ENCODE data around the gene LPIN2.

Gene LPIN2

DNA sequence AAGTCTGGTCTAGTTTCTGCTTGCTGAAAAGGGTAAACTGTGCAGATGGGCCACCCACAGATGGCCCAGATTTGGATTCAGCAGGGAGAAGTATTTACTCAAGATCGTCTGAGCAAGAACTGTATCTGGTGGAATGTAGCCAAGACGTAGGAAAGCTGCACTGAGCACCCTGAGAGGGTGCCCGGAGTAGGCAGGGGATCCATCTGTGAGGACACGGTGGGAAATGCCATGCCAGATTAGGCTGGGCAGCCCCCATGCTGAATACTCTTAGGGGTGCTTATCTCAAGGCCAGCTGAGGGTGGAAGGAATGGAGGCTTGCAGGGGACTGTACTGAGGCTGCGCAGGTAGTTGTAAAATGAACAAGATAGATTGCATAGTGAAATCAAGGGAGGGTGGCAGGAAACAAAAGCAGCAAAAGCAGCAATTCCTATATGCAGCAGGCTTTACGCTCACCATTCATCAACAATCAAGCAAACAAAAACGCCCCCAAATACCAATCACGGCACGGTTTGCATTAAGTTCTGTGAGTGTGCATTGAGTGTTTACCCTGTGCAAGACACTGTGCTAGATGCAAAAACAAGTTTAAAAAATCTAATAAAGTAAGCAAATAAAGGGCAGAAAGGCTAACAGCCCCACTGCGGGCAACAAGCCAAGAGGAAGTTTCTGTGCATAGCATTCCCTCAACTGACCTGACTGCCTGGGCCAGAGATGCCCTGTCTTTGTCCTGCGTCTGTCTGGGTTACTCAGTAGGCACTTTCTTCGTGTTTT lies 32.2 kb upstream of the LPIN2 start:
- Histone ChIP-seq H3K9me2 (replicated peaks; ENCODE audit: control insufficient read depth, low read length) (no peaks in the 10 kb centered on the region), H3K4me1 (ENCODE audit: control insufficient read depth, low read length) (no peaks in the 10 kb centered on the region), H3K4me3 (ENCODE audit: low read length) (no peak overlapping the region), H3K27me3 (ENCODE audit: control insufficient read depth, low read length) (peaks cover 5% of the 10 kb centered on the region), H3K36me3 (ENCODE audit: control insufficient read depth, low read length) (no peaks in the 10 kb centered on the region), H3K27ac (ENCODE audit: low read depth, low read length) (no peak overlapping the region), H4K20me1 (ENCODE audit: control insufficient read depth, insufficient read depth, low read depth, low read length) (no peaks in the 10 kb centered on the region), H3K4me2 (ENCODE audit: low read length) (no peak overlapping the region), H3K9me3 (ENCODE audit: control insufficient read depth, insufficient read depth, low read length) (no peaks in the 10 kb centered on the region), H3F3A (ENCODE audit: control insufficient read depth, insufficient read depth) (no peaks in the 10 kb centered on the region), H3K79me2 (ENCODE audit: control insufficient read depth, low read length) (no peaks in the 10 kb centered on the region)
- TF ChIP-seq, protein P1, sequence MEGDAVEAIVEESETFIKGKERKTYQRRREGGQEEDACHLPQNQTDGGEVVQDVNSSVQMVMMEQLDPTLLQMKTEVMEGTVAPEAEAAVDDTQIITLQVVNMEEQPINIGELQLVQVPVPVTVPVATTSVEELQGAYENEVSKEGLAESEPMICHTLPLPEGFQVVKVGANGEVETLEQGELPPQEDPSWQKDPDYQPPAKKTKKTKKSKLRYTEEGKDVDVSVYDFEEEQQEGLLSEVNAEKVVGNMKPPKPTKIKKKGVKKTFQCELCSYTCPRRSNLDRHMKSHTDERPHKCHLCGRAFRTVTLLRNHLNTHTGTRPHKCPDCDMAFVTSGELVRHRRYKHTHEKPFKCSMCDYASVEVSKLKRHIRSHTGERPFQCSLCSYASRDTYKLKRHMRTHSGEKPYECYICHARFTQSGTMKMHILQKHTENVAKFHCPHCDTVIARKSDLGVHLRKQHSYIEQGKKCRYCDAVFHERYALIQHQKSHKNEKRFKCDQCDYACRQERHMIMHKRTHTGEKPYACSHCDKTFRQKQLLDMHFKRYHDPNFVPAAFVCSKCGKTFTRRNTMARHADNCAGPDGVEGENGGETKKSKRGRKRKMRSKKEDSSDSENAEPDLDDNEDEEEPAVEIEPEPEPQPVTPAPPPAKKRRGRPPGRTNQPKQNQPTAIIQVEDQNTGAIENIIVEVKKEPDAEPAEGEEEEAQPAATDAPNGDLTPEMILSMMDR (IDR thresholded peaks at IDR 0.05; ENCODE audit: low read depth, low read length, poor library complexity, severe bottlenecking): no peak

DNA sequence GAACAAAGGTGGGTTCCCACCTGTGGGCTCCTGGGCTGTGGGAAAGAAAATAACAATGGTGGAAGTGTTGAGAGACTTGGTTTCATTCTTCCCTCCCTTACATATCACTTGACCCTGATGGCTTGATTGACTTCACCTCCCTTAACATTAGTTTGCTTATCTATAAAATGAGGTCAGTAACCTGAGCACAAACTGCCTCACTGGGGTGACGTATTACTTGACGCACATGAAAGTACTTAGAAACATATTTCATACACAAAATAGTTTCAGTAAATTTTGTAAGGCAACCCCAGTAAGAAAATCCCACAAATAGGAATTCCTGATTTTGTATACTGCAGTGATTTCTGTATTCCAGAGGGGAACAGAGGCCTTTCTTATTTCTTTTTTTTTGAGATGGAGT lies 29.4 kb upstream of the LPIN2 start:
- H4K20me1 ChIP-seq (ENCODE audit: control insufficient read depth, insufficient read depth, low read depth, low read length): no peaks in the 10 kb centered on the region
- H3K4me2 ChIP-seq (ENCODE audit: low read length): no peak overlapping the region
- H3K4me3 ChIP-seq (ENCODE audit: low read length): no peak overlapping the region
- H3K27ac ChIP-seq (ENCODE audit: low read depth, low read length): no peak overlapping the region
- peaks cover 3% of the 10 kb centered on the region for H3K4me1 ChIP-seq (ENCODE audit: control insufficient read depth, low read length)
- H3K36me3 ChIP-seq (ENCODE audit: control insufficient read depth, low read length): no peaks in the 10 kb centered on the region
- no peaks in the 10 kb centered on the region for H3F3A ChIP-seq (ENCODE audit: control insufficient read depth, insufficient read depth)
- no peaks in the 10 kb centered on the region for H3K27me3 ChIP-seq (ENCODE audit: control insufficient read depth, low read length)
- no peaks in the 10 kb centered on the region for H3K9me2 ChIP-seq (replicated peaks; ENCODE audit: control insufficient read depth, low read length)
- TF ChIP-seq EZH2phosphoT487 (IDR thresholded peaks at IDR 0.05; ENCODE audit: borderline replicate concordance, low read length): no peak
- no peaks in the 10 kb centered on the region for H3K9me3 ChIP-seq (ENCODE audit: control insufficient read depth, insufficient read depth, low read length)
- no peaks in the 10 kb centered on the region for H3K79me2 ChIP-seq (ENCODE audit: control insufficient read depth, low read length)

DNA sequence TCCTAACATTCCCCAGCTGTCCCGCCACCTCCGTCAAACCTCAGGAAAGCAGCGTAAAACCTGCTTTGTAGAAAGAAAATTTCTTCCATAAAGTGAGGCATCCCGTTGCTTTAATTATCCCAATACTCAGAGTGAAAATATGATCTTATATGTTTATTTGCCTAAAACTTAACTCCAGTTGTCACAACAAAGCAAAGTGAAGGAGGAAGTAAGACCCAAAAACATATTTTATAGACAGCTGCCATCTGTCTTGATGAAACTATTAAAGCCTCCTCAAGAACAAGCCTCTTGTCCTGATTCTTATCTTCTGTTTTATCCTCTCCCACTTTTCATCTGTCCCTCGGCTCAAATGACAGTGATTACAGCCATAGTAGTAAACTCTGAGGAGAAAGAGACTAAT lies 28.9 kb upstream of the LPIN2 start:
- Histone ChIP-seq H3K4me1 (ENCODE audit: control insufficient read depth, low read length) (peaks cover 5% of the 10 kb centered on the region), H4K20me1 (ENCODE audit: control insufficient read depth, insufficient read depth, low read depth, low read length) (no peaks in the 10 kb centered on the region), H3K9me2 (replicated peaks; ENCODE audit: control insufficient read depth, low read length) (no peaks in the 10 kb centered on the region), H3K9me3 (ENCODE audit: control insufficient read depth, insufficient read depth, low read length) (no peaks in the 10 kb centered on the region), H3K4me2 (ENCODE audit: low read length) (no peak overlapping the region), H3K79me2 (ENCODE audit: control insufficient read depth, low read length) (no peaks in the 10 kb centered on the region), H3K4me3 (ENCODE audit: low read length) (no peak overlapping the region), H3K27ac (ENCODE audit: low read depth, low read length) (no peak overlapping the region), H3F3A (ENCODE audit: control insufficient read depth, insufficient read depth) (no peaks in the 10 kb centered on the region), H3K27me3 (ENCODE audit: control insufficient read depth, low read length) (no peaks in the 10 kb centered on the region), H3K36me3 (ENCODE audit: control insufficient read depth, low read length) (no peaks in the 10 kb centered on the region)
- no peak for TF ChIP-seq EZH2phosphoT487 (IDR thresholded peaks at IDR 0.05; ENCODE audit: borderline replicate concordance, low read length)
- TF ChIP-seq, protein P1 (IDR thresholded peaks at IDR 0.05; ENCODE audit: low read depth, low read length, poor library complexity, severe bottlenecking): no peak

DNA sequence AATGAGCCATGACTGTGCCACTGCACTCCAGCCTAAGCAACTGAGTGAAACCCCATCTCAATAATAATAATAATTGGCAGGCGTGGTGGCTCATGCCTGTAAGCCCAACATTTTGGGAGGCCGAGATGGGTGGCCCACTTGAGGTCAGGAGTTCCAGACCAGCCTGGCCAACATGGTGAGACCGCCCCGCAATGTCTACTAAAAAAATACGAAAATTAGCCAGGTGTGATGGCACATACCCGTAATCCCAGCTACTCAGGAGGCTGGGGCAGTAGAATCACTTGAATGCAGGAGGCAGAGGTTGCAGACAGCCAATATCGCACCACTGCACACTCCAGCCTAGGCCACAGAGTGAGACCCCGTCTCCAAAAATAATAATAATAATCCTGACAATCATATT lies 27.9 kb upstream of the LPIN2 start:
- no peaks in the 10 kb centered on the region for H3F3A ChIP-seq (ENCODE audit: control insufficient read depth, insufficient read depth)
- H3K4me2 ChIP-seq (ENCODE audit: low read length): no peak overlapping the region
- no peaks in the 10 kb centered on the region for H3K36me3 ChIP-seq (ENCODE audit: control insufficient read depth, low read length)
- no peak overlapping the region for H3K4me3 ChIP-seq (ENCODE audit: low read length)
- H3K79me2 ChIP-seq (ENCODE audit: control insufficient read depth, low read length): no peaks in the 10 kb centered on the region
- H3K27ac ChIP-seq (ENCODE audit: low read depth, low read length): no peak overlapping the region
- no peak for TF ChIP-seq EZH2phosphoT487 (IDR thresholded peaks at IDR 0.05; ENCODE audit: borderline replicate concordance, low read length)
- TF ChIP-seq, protein P1 (IDR thresholded peaks at IDR 0.05; ENCODE audit: low read depth, low read length, poor library complexity, severe bottlenecking): no peak
- H3K27me3 ChIP-seq (ENCODE audit: control insufficient read depth, low read length): no peaks in the 10 kb centered on the region
- H3K4me1 ChIP-seq (ENCODE audit: control insufficient read depth, low read length): peaks cover 5% of the 10 kb centered on the region
- H3K9me2 ChIP-seq (replicated peaks; ENCODE audit: control insufficient read depth, low read length): no peaks in the 10 kb centered on the region
- H4K20me1 ChIP-seq (ENCODE audit: control insufficient read depth, insufficient read depth, low read depth, low read length): no peaks in the 10 kb centered on the region
- H3K9me3 ChIP-seq (ENCODE audit: control insufficient read depth, insufficient read depth, low read length): no peaks in the 10 kb centered on the region

Measured in DOHH2 (cell line).